HG02938 (cell line): Measurements from ENCODE around the gene RPS13.
"Not testable (repeated sequence)": the region's sequence is repeated elsewhere in the genome, so short reads cannot be mapped to it uniquely, and the experiment has no call there.

Experiments
- ATAC-seq: cut with Tn5 transposase; IDR thresholded peaks from one replicate; pipeline ENCODE4 v1.9.1; 2021; ENCODE audit warnings: mild to moderate bottlenecking, moderate library complexity; ENCODE audit not compliant: unreplicated experiment

Gene RPS13

GRCh38 chr11:17077520-17078401 lies at the start of gene RPS13:
Gene RPS13 (minus strand): TSS chr11:17077667. CDS start chr11:17077641, 26 bp downstream.
- ATAC-seq = peak; percentile 93

DNA sequence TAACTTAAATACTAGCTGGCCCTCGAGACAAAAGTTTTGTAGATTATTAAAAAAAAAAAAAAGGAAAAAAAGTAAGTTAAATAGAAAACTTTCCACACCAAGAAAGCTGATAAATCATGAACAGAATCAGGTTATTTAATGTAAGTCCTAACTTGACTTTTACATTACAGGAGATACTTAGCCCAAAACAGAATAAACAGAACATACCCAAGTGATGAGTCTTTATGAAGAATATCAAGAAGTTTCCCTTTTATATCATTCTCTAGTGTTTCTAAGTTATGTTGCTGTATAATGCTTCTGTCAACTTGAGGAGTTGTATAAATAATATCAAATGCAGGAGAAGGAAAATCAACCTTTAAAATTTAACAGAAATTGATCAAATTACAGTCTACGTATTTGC lies 44.5 kb upstream of the RPS13 start:
- ATAC-seq = no peak

DNA sequence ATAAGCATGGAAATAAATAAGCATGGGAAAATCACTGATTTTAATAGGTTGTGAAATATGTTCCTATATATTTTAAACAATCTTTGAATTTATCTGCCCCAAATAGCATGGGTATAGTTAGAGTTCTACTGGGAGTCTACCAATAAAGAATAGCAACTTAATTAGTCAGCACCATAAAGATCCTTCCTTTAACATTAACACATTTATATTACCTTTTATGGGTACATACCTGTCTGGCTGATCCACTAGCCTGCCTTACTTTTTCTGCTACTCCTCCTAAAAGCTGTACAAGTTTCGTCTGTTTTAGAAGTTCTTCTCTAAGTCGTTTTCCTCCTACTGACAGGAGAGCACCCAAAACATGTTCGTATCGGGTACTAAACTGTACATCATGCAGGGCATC lies 39.8 kb upstream of the RPS13 start:
- ATAC-seq = no peak

- ATAC-seq = no peak
Observed at GRCh38 chr11:17116117-17116516, 38.6 kb upstream of the RPS13 start.

GRCh38 chr11:17107745-17108144 lies 30.3 kb upstream of the RPS13 start:
- ATAC-seq = not testable (repeated sequence)

- not testable (repeated sequence) for ATAC-seq
Observed at GRCh38 chr11:17105404-17106040, 28.1 kb upstream of the RPS13 start.

DNA sequence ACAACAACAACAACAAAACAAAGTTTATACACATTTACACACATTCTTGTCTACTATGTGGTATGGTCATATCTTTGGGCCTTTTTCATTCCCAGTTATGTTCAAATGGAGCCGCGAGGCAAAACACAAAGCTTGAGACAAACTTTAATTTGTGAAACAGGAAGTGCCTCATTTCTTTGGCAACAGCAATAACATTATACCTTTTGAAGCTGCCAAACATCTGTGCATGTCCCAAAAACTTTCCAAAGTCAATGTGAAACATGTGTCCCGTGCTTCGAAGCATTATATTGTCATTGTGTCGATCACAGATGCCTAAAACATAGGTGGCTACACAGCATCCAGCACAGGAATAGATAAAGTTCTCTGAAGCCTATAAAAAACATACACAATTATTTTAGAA lies 25.0 kb upstream of the RPS13 start:
- no peak for ATAC-seq

DNA sequence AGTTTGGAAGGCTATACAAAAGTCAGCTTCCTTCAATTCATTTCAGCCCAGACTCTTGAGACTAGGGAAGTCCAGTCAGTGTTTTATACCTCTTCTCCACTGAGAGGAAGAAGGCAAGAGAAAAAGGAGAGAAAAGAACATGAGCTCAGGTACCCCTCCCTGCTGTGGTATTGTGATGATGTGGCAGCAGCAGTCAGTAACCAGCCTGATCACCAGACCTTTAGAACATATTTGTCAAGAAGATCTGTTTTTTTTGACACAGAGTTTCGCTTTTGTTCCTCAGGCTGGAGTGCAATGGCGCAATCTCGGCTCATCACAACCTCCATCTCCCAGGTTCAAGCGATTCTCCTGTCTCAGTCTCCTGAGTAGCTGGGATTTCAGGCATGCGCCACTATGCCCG lies 21.2 kb upstream of the RPS13 start:
- ATAC-seq = no peak

- ATAC-seq = no peak
Observed at GRCh38 chr11:17098038-17098437, 20.6 kb upstream of the RPS13 start.

GRCh38 chr11:17085976-17086375 lies 8.5 kb upstream of the RPS13 start:
- not testable (repeated sequence) for ATAC-seq

DNA sequence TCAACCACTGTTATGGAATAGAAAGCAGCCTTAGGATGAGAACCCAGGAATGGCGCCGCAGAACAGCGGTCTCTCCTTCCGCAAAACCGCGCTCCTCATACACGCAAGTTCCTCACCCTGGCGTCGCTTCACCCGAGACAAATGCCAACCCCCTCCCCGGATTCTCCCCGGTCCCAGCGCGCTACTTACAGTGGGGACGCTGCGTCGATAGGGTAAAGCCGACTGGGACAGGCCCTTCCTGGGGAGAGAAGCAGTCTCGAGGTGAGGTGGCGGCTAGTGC lies 287 bp downstream of the RPS13 start:
- ATAC-seq = peak; percentile 22

- no peak for ATAC-seq
Observed at GRCh38 chr11:17076517-17077239, 789 bp downstream of the RPS13 start.

- no peak for ATAC-seq
Observed at GRCh38 chr11:17075506-17075905, 2.0 kb downstream of the RPS13 start.

GRCh38 chr11:17073370-17074027 lies 4.0 kb downstream of the RPS13 start:
- no peak for ATAC-seq

- no peak for ATAC-seq
Observed at GRCh38 chr11:17067417-17067816, 10.1 kb downstream of the RPS13 start.

- no peak for ATAC-seq
Observed at GRCh38 chr11:17066691-17067090, 10.8 kb downstream of the RPS13 start.

DNA sequence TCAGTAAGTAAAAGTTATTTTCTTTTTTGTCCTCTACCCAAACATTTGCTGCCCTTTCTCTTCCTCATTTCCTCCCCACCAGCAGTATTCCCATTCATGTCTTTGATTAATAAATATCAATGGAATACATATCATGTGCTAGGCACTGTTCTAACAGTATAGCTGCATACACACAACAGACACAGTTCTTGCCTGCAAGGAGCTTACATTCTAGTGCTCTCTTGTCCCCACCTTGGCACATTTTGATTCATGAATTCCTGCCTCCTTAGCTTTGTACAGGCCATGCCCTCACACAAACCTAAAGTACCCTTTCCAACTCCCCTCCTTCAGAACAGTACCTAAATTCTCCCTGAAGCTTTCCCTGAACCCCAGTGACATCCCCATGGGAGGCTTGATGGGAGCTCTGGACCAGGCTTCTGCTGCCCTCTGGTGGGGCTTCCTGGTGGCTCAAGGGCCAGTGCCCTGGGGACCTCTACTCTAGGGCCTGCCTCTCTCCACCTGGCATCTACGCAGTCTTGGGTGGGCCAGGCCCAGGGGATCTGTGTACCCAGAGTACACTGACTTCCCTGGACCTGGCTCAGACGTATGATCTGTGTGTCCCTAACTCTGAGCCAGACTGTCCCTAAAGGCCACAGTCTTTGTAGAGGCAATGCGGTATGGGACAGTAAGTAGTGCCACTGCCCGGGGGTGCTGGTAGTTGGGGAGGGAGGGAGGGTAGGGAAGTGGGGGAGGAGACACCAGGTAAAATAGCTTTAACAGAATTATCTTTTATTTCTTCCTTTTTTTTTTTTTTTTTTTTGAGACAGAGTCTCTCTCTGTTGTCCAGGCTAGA lies 14.1 kb downstream of the RPS13 start:
- ATAC-seq = peak; percentile 59

- ATAC-seq = not testable (repeated sequence)
Observed at GRCh38 chr11:17051146-17051545, 26.3 kb downstream of the RPS13 start.

DNA sequence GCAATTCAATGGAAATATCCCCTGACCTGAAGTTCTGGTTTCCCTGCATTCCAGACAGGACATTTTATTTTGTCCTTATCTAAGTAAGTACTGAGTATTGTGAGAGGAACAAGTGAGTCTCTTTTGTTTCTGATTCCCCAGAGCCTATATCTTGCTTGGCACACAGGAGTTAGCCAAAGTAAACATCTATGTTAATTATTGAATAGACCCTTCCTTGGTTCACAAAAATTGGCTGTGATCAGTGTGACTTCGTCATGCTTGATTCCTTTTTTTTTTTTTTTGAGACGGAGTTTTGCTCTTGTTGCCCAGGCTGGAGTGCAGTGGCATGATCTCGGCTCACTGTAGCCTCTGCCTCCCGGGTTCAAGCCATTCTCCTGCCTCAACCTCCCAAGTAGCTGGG lies 29.0 kb downstream of the RPS13 start:
- not testable (repeated sequence) for ATAC-seq

DNA sequence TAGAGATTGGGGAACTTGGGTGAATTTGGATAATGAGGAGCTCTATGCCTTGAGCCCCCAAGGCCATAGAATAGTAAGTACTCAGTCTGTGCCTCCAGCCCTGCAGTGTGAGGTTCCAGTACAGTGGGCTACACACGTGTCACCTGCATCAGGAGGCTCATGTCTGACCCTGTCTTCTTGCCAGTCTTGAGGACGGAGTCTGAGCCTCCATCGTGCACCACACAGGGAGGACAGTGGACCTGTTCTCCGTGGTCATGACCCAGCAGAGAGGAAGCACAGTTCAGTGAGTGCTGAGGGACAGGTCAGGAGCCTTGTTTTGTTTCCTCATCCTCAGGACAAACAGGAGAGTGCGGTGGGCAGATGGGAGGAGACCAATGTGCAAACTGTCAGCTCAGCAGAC lies 30.8 kb downstream of the RPS13 start:
- ATAC-seq = no peak
